ENCODE results near the gene MLLT1. TPM values are rescaled to one million over a fixed set of nuclear protein-coding genes. Genes with fewer than 3 reads are reported as not detected.
A peak's percentile ranks its signal among the peaks of the same experiment; 100 is the strongest.

The MLLT1 gene
- total and polyA plus RNA-seq, 2 donors (not counting 1 experiment from before 2014, with no cell fraction given): 6.4 to 13.7 TPM

DNA sequence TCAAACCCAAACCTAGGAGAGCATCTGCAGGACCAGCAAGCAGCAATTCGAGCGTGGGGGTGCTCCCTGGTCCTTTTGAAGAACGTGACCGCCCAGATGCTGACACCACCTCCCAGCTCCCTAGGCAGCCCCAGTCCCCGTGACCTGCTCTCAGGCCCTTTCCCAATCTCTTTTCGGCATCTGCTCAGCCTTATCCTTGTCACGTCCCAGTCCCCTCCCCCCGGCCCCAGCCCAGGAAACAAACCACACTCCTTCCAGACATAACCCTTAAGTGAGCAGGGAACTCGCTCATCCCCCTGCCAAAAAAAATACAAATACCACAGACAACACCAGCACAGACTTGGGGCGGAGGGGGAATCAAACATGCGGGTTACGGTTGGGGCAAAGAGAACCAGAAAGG lies 3.3 kb downstream of the MLLT1 start:
- TF ChIP-seq EZH2 (IDR thresholded peaks at IDR 0.05; ENCODE audit: low read length, missing control alignments): no peak
- TF ChIP-seq, protein P1, sequence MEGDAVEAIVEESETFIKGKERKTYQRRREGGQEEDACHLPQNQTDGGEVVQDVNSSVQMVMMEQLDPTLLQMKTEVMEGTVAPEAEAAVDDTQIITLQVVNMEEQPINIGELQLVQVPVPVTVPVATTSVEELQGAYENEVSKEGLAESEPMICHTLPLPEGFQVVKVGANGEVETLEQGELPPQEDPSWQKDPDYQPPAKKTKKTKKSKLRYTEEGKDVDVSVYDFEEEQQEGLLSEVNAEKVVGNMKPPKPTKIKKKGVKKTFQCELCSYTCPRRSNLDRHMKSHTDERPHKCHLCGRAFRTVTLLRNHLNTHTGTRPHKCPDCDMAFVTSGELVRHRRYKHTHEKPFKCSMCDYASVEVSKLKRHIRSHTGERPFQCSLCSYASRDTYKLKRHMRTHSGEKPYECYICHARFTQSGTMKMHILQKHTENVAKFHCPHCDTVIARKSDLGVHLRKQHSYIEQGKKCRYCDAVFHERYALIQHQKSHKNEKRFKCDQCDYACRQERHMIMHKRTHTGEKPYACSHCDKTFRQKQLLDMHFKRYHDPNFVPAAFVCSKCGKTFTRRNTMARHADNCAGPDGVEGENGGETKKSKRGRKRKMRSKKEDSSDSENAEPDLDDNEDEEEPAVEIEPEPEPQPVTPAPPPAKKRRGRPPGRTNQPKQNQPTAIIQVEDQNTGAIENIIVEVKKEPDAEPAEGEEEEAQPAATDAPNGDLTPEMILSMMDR (conservative IDR thresholded peaks at IDR 0.05 in 1 of 2, IDR thresholded peaks at IDR 0.05 in 1 of 2; ENCODE audit: low read depth in 1 of 2, low read length in 2 of 2): no peak
- peaks cover 49% of the 10 kb centered on the region for H3K4me1 ChIP-seq (ENCODE audit: control insufficient read depth, extremely low read depth, insufficient read depth, low read length)
- H4K20me1 ChIP-seq (ENCODE audit: control insufficient read depth, extremely low read depth, insufficient read depth, low read length): no peaks in the 10 kb centered on the region
- H3K9me3 ChIP-seq (ENCODE audit: control insufficient read depth, insufficient read depth, low read depth, low read length): no peaks in the 10 kb centered on the region
- H3K4me2 ChIP-seq (ENCODE audit: extremely low read depth, insufficient read depth, low read length): peak overlapping the region; percentile 52
- peaks cover 1% of the 10 kb centered on the region for H3K36me3 ChIP-seq (ENCODE audit: control insufficient read depth, insufficient read depth, low read length)
- H3K9ac ChIP-seq (ENCODE audit: insufficient read depth, low read length): no peak overlapping the region
- H2AFZ ChIP-seq (ENCODE audit: low read length): no peak overlapping the region
- DNase-seq (ENCODE audit: low read depth in 2 of 2): peak; percentile 87 to 88
- H3K4me3 ChIP-seq (replicated peaks in 1 of 4; ENCODE audit: control extremely low read depth in 1 of 4, insufficient read depth in 1 of 4, low read depth in 3 of 4, low read length in 4 of 4): peak overlapping the region in 1 of 4 experiments; percentile 91
- H3K27me3 ChIP-seq (ENCODE audit: control insufficient read depth, insufficient read depth, low read length): no peaks in the 10 kb centered on the region
- H3K79me2 ChIP-seq (ENCODE audit: control insufficient read depth, insufficient read depth, low read length): peaks cover 65% of the 10 kb centered on the region
- peak overlapping the region; percentile 38 for H3K27ac ChIP-seq (ENCODE audit: insufficient read depth, low read length)

DNA sequence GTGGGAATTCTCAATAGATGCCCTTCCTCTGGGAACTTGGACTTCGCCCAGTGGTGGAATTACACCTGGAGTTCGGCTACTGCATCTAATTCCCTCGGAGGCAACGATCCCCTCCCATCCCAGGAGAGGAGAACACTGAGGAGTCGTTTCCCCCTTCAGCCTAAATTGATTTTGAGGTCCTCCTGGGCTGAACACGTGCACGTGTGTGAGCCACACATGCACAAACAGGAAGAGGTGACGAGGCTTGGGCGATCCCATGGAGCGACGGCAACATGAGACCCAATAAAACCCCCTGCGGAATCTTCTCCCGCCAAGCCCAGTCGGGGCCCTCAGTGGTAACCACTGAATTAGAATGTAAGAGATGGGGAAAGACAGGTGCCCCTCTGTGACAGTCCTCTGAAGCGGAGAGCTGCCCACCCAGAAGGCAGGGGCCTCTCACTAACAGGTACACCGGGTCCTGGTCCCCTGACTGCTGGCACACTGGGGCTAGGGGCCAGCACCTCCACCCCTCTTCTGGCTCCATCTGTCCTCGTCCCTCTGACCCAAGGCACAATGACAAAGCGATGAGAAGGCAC lies 4.5 kb downstream of the MLLT1 start:
- Histone ChIP-seq H3K4me3 (replicated peaks in 1 of 4; ENCODE audit: control extremely low read depth in 1 of 4, insufficient read depth in 1 of 4, low read depth in 3 of 4, low read length in 4 of 4) (no peak overlapping the region), H4K20me1 (ENCODE audit: control insufficient read depth, extremely low read depth, insufficient read depth, low read length) (no peaks in the 10 kb centered on the region), H3K36me3 (ENCODE audit: control insufficient read depth, insufficient read depth, low read length) (peaks cover 2% of the 10 kb centered on the region), H3K4me1 (ENCODE audit: control insufficient read depth, extremely low read depth, insufficient read depth, low read length) (peaks cover 55% of the 10 kb centered on the region), H3K27me3 (ENCODE audit: control insufficient read depth, insufficient read depth, low read length) (no peaks in the 10 kb centered on the region), H3K27ac (ENCODE audit: insufficient read depth, low read length) (peak overlapping the region; percentile 96), H3K9me3 (ENCODE audit: control insufficient read depth, insufficient read depth, low read depth, low read length) (no peaks in the 10 kb centered on the region), H2AFZ (ENCODE audit: low read length) (no peak overlapping the region), H3K79me2 (ENCODE audit: control insufficient read depth, insufficient read depth, low read length) (peaks cover 77% of the 10 kb centered on the region), H3K4me2 (ENCODE audit: extremely low read depth, insufficient read depth, low read length) (peak overlapping the region; percentile 89), H3K9ac (ENCODE audit: insufficient read depth, low read length) (no peak overlapping the region)
- no peak for DNase-seq (ENCODE audit: low read depth in 2 of 2)
- TF ChIP-seq EZH2 (IDR thresholded peaks at IDR 0.05; ENCODE audit: low read length, missing control alignments): no peak
- TF ChIP-seq, protein P1 (conservative IDR thresholded peaks at IDR 0.05 in 1 of 2, IDR thresholded peaks at IDR 0.05 in 1 of 2; ENCODE audit: low read depth in 1 of 2, low read length in 2 of 2): no peak

DNA sequence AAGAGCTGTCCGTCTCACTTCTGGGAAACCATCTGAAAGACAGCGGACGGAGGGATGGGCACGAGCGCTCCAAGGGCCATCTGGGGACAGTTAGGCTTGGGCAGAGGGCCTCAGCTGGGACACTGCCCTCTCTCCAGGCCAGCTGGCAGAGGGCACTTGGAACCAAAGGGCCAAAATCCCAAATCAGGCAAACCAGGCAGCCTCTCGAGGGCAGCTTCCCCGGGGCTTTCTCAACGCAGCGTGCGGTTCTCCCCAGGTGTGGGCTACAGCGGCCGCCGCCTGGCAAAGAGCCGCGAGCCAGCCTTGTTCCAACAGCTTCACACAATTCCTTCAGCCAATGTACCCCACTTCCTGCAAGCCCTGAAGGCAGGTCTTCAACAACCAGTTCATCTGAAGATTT lies 5.0 kb downstream of the MLLT1 start:
- peak overlapping the region; percentile 89 for H3K4me2 ChIP-seq (ENCODE audit: extremely low read depth, insufficient read depth, low read length)
- H3K4me1 ChIP-seq (ENCODE audit: control insufficient read depth, extremely low read depth, insufficient read depth, low read length): peaks cover 55% of the 10 kb centered on the region
- no peak for DNase-seq (ENCODE audit: low read depth in 2 of 2)
- peak overlapping the region; percentile 96 for H3K27ac ChIP-seq (ENCODE audit: insufficient read depth, low read length)
- peak overlapping the region; percentile 49 for H3K9ac ChIP-seq (ENCODE audit: insufficient read depth, low read length)
- no peak overlapping the region for H2AFZ ChIP-seq (ENCODE audit: low read length)
- TF ChIP-seq, protein P1 (conservative IDR thresholded peaks at IDR 0.05 in 1 of 2, IDR thresholded peaks at IDR 0.05 in 1 of 2; ENCODE audit: low read depth in 1 of 2, low read length in 2 of 2): no peak
- no peak for TF ChIP-seq EZH2 (IDR thresholded peaks at IDR 0.05; ENCODE audit: low read length, missing control alignments)
- H3K36me3 ChIP-seq (ENCODE audit: control insufficient read depth, insufficient read depth, low read length): peaks cover 7% of the 10 kb centered on the region
- no peaks in the 10 kb centered on the region for H4K20me1 ChIP-seq (ENCODE audit: control insufficient read depth, extremely low read depth, insufficient read depth, low read length)
- no peaks in the 10 kb centered on the region for H3K9me3 ChIP-seq (ENCODE audit: control insufficient read depth, insufficient read depth, low read depth, low read length)
- peaks cover 82% of the 10 kb centered on the region for H3K79me2 ChIP-seq (ENCODE audit: control insufficient read depth, insufficient read depth, low read length)
- H3K27me3 ChIP-seq (ENCODE audit: control insufficient read depth, insufficient read depth, low read length): no peaks in the 10 kb centered on the region
- peak overlapping the region in 2 of 4 experiments; percentile 33 to 49 for H3K4me3 ChIP-seq (replicated peaks in 1 of 4; ENCODE audit: control extremely low read depth in 1 of 4, insufficient read depth in 1 of 4, low read depth in 3 of 4, low read length in 4 of 4)

Data from fibroblast of lung (primary cell).